Glutamatergic neuron (in vitro differentiated cells): ENCODE data around the gene C18orf54. TPM values are rescaled to one million over a fixed set of nuclear protein-coding genes. Genes with fewer than 3 reads are reported as not detected.
"Not testable (repeated sequence)": the region's sequence is repeated elsewhere in the genome, so short reads cannot be mapped to it uniquely, and the experiment has no call there.

Experiments used
- DNase-seq: peaks from one replicate; pipeline ENCODE4 v3.0.0; 2022
- H3K27ac Mint-ChIP-seq: one replicate; pipeline ENCODE4 v1.8.0; 2020; ENCODE audit warnings: mild to moderate bottlenecking, mixed read lengths, inconsistent platforms; ENCODE audit not compliant: unreplicated experiment
- H3K27me3 Mint-ChIP-seq: one replicate; pipeline ENCODE4 v1.8.0; 2020; ENCODE audit warnings: mild to moderate bottlenecking, moderate library complexity, mixed read lengths, inconsistent platforms; ENCODE audit not compliant: unreplicated experiment
- H3K36me3 Mint-ChIP-seq: one replicate; pipeline ENCODE4 v1.8.0; 2020; ENCODE audit warnings: mild to moderate bottlenecking, mixed read lengths, inconsistent platforms; ENCODE audit not compliant: unreplicated experiment
- H3K4me1 Mint-ChIP-seq: one replicate; pipeline ENCODE4 v1.8.0; 2020; ENCODE audit warnings: mild to moderate bottlenecking, low read depth, mixed read lengths, inconsistent platforms; ENCODE audit not compliant: unreplicated experiment
- H3K4me3 Mint-ChIP-seq: one replicate; pipeline ENCODE4 v1.8.0; 2020; ENCODE audit warnings: mild to moderate bottlenecking, mixed read lengths, inconsistent platforms; ENCODE audit not compliant: unreplicated experiment
- H3K9me3 Mint-ChIP-seq: one replicate; pipeline ENCODE4 v1.8.0; 2020; ENCODE audit warnings: mild to moderate bottlenecking, moderate library complexity, mixed read lengths, inconsistent platforms; ENCODE audit not compliant: unreplicated experiment
- long read RNA-seq: library from polyadenylated mRNA; unstranded; transcript quantifications from one replicate; pipeline ENCODE4 v2.0.0, GENCODE V29; 2020; ENCODE audit not compliant: unreplicated experiment
- total RNA-seq: library from RNA; stranded (reverse); fragmentation: NEBNext Ultra II Directional; extraction: Animal tissue kit (Norgen Biotek cat#: 25700); gene quantifications from one replicate; pipeline ENCODE4 v1.2.1, GENCODE V29; 2021; ENCODE audit not compliant: unreplicated experiment
- TF ChIP-seq, protein P1 (sequence below): fragments of 200-600 bp; sonication (generic); IDR thresholded peaks from one replicate; pipeline ENCODE4 v1.5.0; 2021; ENCODE audit not compliant: partially characterized antibody, unreplicated experiment

The C18orf54 gene
- 20.0 TPM for total RNA-seq
- long read RNA-seq, partial matches to known transcripts: 1 of 4 reads
- long read RNA-seq, other reads (novel, unspliced or antisense): 3 of 4 reads

GRCh38 chr18:54357660-54358494 lies at the start of gene C18orf54, which contains the start of gene STARD6:
TSS of gene C18orf54 (plus strand) at chr18:54357906. CDS start at chr18:54360573, 2,667 bp downstream.
TSS of gene STARD6 (minus strand) at chr18:54357858. CDS start at chr18:54354573, 3,285 bp downstream.
- Mint-ChIP-seq H3K27ac (peak within 1 kb of the TSS; percentile 95), H3K36me3 (no peaks in the 10 kb centered on the region), H3K27me3 (peaks cover 7% of the 10 kb centered on the region), H3K9me3 (peaks cover 14% of the 10 kb centered on the region), H3K4me3 (peak within 1 kb of the TSS; percentile 100), H3K4me1 (peaks cover 9% of the 10 kb centered on the region)
- TF ChIP-seq, protein P1, sequence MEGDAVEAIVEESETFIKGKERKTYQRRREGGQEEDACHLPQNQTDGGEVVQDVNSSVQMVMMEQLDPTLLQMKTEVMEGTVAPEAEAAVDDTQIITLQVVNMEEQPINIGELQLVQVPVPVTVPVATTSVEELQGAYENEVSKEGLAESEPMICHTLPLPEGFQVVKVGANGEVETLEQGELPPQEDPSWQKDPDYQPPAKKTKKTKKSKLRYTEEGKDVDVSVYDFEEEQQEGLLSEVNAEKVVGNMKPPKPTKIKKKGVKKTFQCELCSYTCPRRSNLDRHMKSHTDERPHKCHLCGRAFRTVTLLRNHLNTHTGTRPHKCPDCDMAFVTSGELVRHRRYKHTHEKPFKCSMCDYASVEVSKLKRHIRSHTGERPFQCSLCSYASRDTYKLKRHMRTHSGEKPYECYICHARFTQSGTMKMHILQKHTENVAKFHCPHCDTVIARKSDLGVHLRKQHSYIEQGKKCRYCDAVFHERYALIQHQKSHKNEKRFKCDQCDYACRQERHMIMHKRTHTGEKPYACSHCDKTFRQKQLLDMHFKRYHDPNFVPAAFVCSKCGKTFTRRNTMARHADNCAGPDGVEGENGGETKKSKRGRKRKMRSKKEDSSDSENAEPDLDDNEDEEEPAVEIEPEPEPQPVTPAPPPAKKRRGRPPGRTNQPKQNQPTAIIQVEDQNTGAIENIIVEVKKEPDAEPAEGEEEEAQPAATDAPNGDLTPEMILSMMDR: peak; percentile 62
- peak; percentile 95 for DNase-seq

- not testable (repeated sequence) for H3K9me3 Mint-ChIP-seq, H3K27ac Mint-ChIP-seq, H3K4me3 Mint-ChIP-seq, H3K36me3 Mint-ChIP-seq, H3K4me1 Mint-ChIP-seq, DNase-seq, H3K27me3 Mint-ChIP-seq
These were observed 48.1 kb upstream of the C18orf54 start for GRCh38 chr18:54309564-54309963.

GRCh38 chr18:54316071-54316820 lies 41.5 kb upstream of the C18orf54 start:
- Mint-ChIP-seq H3K4me1 (no peaks in the 10 kb centered on the region), H3K27me3 (peaks cover 2% of the 10 kb centered on the region), H3K4me3 (no peak overlapping the region), H3K9me3 (peaks cover 2% of the 10 kb centered on the region), H3K27ac (no peak overlapping the region), H3K36me3 (no peaks in the 10 kb centered on the region)
- DNase-seq: no peak
- TF ChIP-seq, protein P1: no peak

- Mint-ChIP-seq H3K4me1 (no peaks in the 10 kb centered on the region), H3K27ac (no peak overlapping the region), H3K9me3 (no peaks in the 10 kb centered on the region), H3K4me3 (no peak overlapping the region), H3K36me3 (no peaks in the 10 kb centered on the region), H3K27me3 (no peaks in the 10 kb centered on the region)
- no peak for DNase-seq
- TF ChIP-seq, protein P1: no peak
These were observed 34.1 kb upstream of the C18orf54 start for GRCh38 chr18:54323561-54323960.

GRCh38 chr18:54323970-54324369 lies 33.7 kb upstream of the C18orf54 start:
- Mint-ChIP-seq H3K9me3 (no peaks in the 10 kb centered on the region), H3K4me1 (no peaks in the 10 kb centered on the region), H3K4me3 (no peak overlapping the region), H3K36me3 (no peaks in the 10 kb centered on the region), H3K27ac (no peak overlapping the region), H3K27me3 (no peaks in the 10 kb centered on the region)
- DNase-seq: no peak
- TF ChIP-seq, protein P1: no peak
